IMR-90 (cell line): ENCODE measurements around the gene LIN9. TPM values are rescaled to one million over a fixed set of nuclear protein-coding genes. Genes with fewer than 3 reads are reported as not detected.

Source experiments
- ATAC-seq: fragments of 200-7000 bp; cut with Tn5 transposase; 2 replicates; pipeline ENCODE4 v1.9.1; 2020; ENCODE audit warnings: low read depth, mild to moderate bottlenecking, moderate library complexity
- BruUV-seq: library from RNA; stranded (reverse); fragments of 400-500 nt; replicated peaks from 2 replicates; lab custom pipeline; 2021; lab: Mats Ljungman, UMichigan
- CTCF ChIA-PET: fragments of 300-600 bp; formaldehyde crosslinking; extraction: SDS; loops from one replicate; lab custom pipeline; 2021; ENCODE audit warnings: antibody characterized with exemption; lab: Yijun Ruan, JAX
- POLR2A ChIA-PET: fragments of 300-600 bp; sonication (Branson Sonifier 250); formaldehyde crosslinking; loops from one replicate; lab custom pipeline; 2022; ENCODE audit warnings: antibody characterized with exemption; ENCODE audit not compliant: unreplicated experiment; lab: Charles Lee
- DNase-seq: peaks from one replicate; pipeline ENCODE4 v3.0.0; 2013
- H2AFZ ChIP-seq: replicated peaks from 2 replicates; pipeline ENCODE3; 2013; ENCODE audit warnings: low read length, mild to moderate bottlenecking; ENCODE audit not compliant: poor library complexity
- H2AK5ac ChIP-seq: 2 replicates; pipeline ENCODE4 v1.6.1; 2013; ENCODE audit warnings: low read depth, low read length, inconsistent platforms
- H2AK9ac ChIP-seq: replicated peaks from 2 replicates; pipeline ENCODE3; 2013; ENCODE audit warnings: mild to moderate bottlenecking, low read depth, low read length, moderate library complexity; ENCODE audit not compliant: poor library complexity
- H2BK120ac ChIP-seq: 2 replicates; pipeline ENCODE4 v1.6.1; 2013; ENCODE audit warnings: low read depth, low read length, inconsistent platforms
- H2BK15ac ChIP-seq: 3 replicates; pipeline ENCODE4 v1.6.1; 2013; ENCODE audit warnings: low read depth, low read length, inconsistent platforms
- H2BK20ac ChIP-seq: 2 replicates; pipeline ENCODE4 v1.6.1; 2013; ENCODE audit warnings: low read depth, mild to moderate bottlenecking, inconsistent platforms, low read length, moderate library complexity
- H2BK5ac ChIP-seq: 2 replicates; pipeline ENCODE4 v1.6.1; 2013; ENCODE audit warnings: mild to moderate bottlenecking, low read depth, low read length, inconsistent platforms; ENCODE audit not compliant: poor library complexity, severe bottlenecking
- H3K14ac ChIP-seq: replicated peaks from 2 replicates; pipeline ENCODE4 v1.6.1; 2013; ENCODE audit warnings: low read depth, low read length, inconsistent platforms
- H3K18ac ChIP-seq: 2 replicates; pipeline ENCODE4 v1.6.1; 2013; ENCODE audit warnings: low read depth, low read length, control low read depth
- H3K23ac ChIP-seq: 2 replicates; pipeline ENCODE4 v1.6.1; 2013; ENCODE audit warnings: low read depth, low read length, inconsistent platforms
- H3K27ac ChIP-seq: 2 replicates; pipeline ENCODE4 v1.5.1; 2013; ENCODE audit warnings: mild to moderate bottlenecking, control low read depth, low read length; ENCODE audit not compliant: insufficient read depth
- H3K27me3 ChIP-seq: 2 replicates; pipeline ENCODE4 v1.6.1; 2013; ENCODE audit warnings: low read length; ENCODE audit not compliant: control insufficient read depth, insufficient read depth
- H3K36me3 ChIP-seq: 2 replicates; pipeline ENCODE4 v1.6.1; 2013; ENCODE audit warnings: low read length, mixed read lengths; ENCODE audit not compliant: control insufficient read depth, insufficient read depth
- H3K4ac ChIP-seq: 2 replicates; pipeline ENCODE4 v1.6.1; 2013; ENCODE audit warnings: low read depth, low read length, inconsistent platforms
- H3K4me1 ChIP-seq: 2 replicates; pipeline ENCODE4 v1.6.1; 2013; ENCODE audit warnings: low read length, mixed read lengths; ENCODE audit not compliant: control insufficient read depth, insufficient read depth
- H3K4me2 ChIP-seq: 2 replicates; pipeline ENCODE4 v1.6.1; 2013; ENCODE audit warnings: low read depth, mild to moderate bottlenecking, control low read depth, low read length, moderate library complexity
- H3K4me3 ChIP-seq: 2 replicates; pipeline ENCODE4 v1.5.1; 2013; ENCODE audit warnings: low read depth, mild to moderate bottlenecking, control low read depth, low read length, moderate library complexity; ENCODE audit not compliant: insufficient read depth
- H3K56ac ChIP-seq: 2 replicates; pipeline ENCODE4 v1.6.1; 2013; ENCODE audit warnings: low read length, inconsistent platforms; ENCODE audit not compliant: insufficient read depth; ENCODE audit errors: extremely low read depth
- H3K79me1 ChIP-seq, 2 experiments: 2 replicates each; pipeline ENCODE4 v1.6.1; 2013; ENCODE audit warnings: low read length in 2 of 2, inconsistent platforms in 1 of 2, low read depth in 1 of 2
- H3K9ac ChIP-seq: 2 replicates; pipeline ENCODE4 v1.6.1; 2013; ENCODE audit warnings: low read depth, low read length, control low read depth
- H3K9me1 ChIP-seq: 2 replicates; pipeline ENCODE4 v1.6.1; 2013; ENCODE audit warnings: low read length, inconsistent platforms; ENCODE audit not compliant: insufficient read depth
- H3K9me3 ChIP-seq: 2 replicates; pipeline ENCODE4 v1.6.1; 2013; ENCODE audit warnings: low read length; ENCODE audit not compliant: control insufficient read depth, insufficient read depth
- H4K20me1 ChIP-seq: 2 replicates; pipeline ENCODE4 v1.6.1; 2013; ENCODE audit warnings: low read length, inconsistent platforms; ENCODE audit not compliant: insufficient read depth
- H4K5ac ChIP-seq: 2 replicates; pipeline ENCODE4 v1.6.1; 2013; ENCODE audit warnings: mild to moderate bottlenecking, low read depth, low read length, control low read depth
- H4K8ac ChIP-seq, 2 experiments: 2 replicates each; pipeline ENCODE4 v1.6.1; 2013; ENCODE audit warnings: low read depth in 2 of 2, low read length in 2 of 2, control low read depth in 1 of 2, inconsistent platforms in 1 of 2
- H4K91ac ChIP-seq: 2 replicates; pipeline ENCODE4 v1.6.1; 2013; ENCODE audit warnings: low read depth, low read length, inconsistent platforms; ENCODE audit not compliant: insufficient read depth
- BHLHE40 ChIP-seq: fragments of 150-350 bp; IDR thresholded peaks from 2 replicates; pipeline ENCODE4 v1.6.1; 2016; ENCODE audit warnings: mild to moderate bottlenecking, low read depth, low read length
- CHD1 ChIP-seq: IDR thresholded peaks from 2 replicates; pipeline ENCODE4 v1.6.1; 2012; ENCODE audit warnings: low read depth, low read length, improper control_type of control experiment
- FOS ChIP-seq: fragments of 150-350 bp; IDR thresholded peaks from 2 replicates; pipeline ENCODE4 v1.6.1; 2016; ENCODE audit warnings: low read depth, low read length
- MAFK ChIP-seq: IDR thresholded peaks from 2 replicates; pipeline ENCODE4 v1.6.1; 2012; ENCODE audit warnings: low read depth, low read length, improper control_type of control experiment
- MAZ ChIP-seq: IDR thresholded peaks from 2 replicates; pipeline ENCODE4 v1.6.1; 2012; ENCODE audit warnings: low read depth, mild to moderate bottlenecking, low read length, improper control_type of control experiment, moderate library complexity, borderline replicate concordance
- MXI1 ChIP-seq: IDR thresholded peaks from 2 replicates; pipeline ENCODE4 v1.6.1; 2012; ENCODE audit warnings: low read depth, mild to moderate bottlenecking, low read length, moderate library complexity, borderline replicate concordance
- NFE2L2 ChIP-seq: fragments of 150-350 bp; IDR thresholded peaks from 2 replicates; pipeline ENCODE4 v1.6.1; 2016; ENCODE audit warnings: low read depth, mild to moderate bottlenecking, low read length
- POLR2A ChIP-seq: IDR thresholded peaks from 2 replicates; pipeline ENCODE4 v1.6.1; 2012; ENCODE audit warnings: mild to moderate bottlenecking, low read depth, low read length
- RAD21 ChIP-seq: IDR thresholded peaks from 2 replicates; pipeline ENCODE4 v1.6.1; 2012; ENCODE audit warnings: low read length, improper control_type of control experiment
- RCOR1 ChIP-seq: IDR thresholded peaks from 2 replicates; pipeline ENCODE4 v1.6.1; 2012; ENCODE audit warnings: mild to moderate bottlenecking, low read length, improper control_type of control experiment; ENCODE audit not compliant: insufficient replicate concordance
- RFX5 ChIP-seq: IDR thresholded peaks from 2 replicates; pipeline ENCODE4 v1.8.0; 2012; ENCODE audit warnings: low read depth, mild to moderate bottlenecking, low read length, moderate library complexity
- WGBS, 2 experiments: methylation state at CpG; one replicate each; pipeline versions ENCODE4 v1.1.5 to v1.1.7; 2013; ENCODE audit warnings: missing lambda C conversion rate in 2 of 2; ENCODE audit not compliant: insufficient read length in 1 of 2; ENCODE audit errors: extremely low coverage in 2 of 2; 5-methylcytosine and 5-hydroxymethylcytosine counted together
- dilution Hi-C: fragments of 300-500 bp; cut with HindIII; formaldehyde crosslinking; loops from one replicate; pipeline ENCODE4 v1.14.3; 2018; ENCODE audit warnings: low sequenced_read_pairs; ENCODE audit not compliant: unreplicated experiment
- in situ Hi-C: fragments of 300-500 bp; cut with MboI; formaldehyde crosslinking; loops from 3 replicates; pipeline ENCODE4 v1.14.3; 2019; ENCODE audit warnings: low sequenced_read_pairs, inconsistent platforms, mixed read lengths
- intact Hi-C: fragments of 100-400 bp; cut with micrococcal nuclease; formaldehyde crosslinking; loops from 2 replicates; pipeline ENCODE4 v1.10.0; 2022
- polyA plus RNA-seq, 3 experiments: library from polyadenylated mRNA; depleted of rRNA; stranded (reverse); fragments of >200 nt; gene quantifications; 2 replicates each; pipeline ENCODE4 v1.2.3, GENCODE V29; 2012; ENCODE audit warnings: low replicate concordance in 1 of 3
- total RNA-seq: library from RNA; depleted of rRNA; stranded (reverse); fragments of >200 nt; gene quantifications from 2 replicates; pipeline ENCODE4 v1.2.3, GENCODE V29; 2012
- TF ChIP-seq, protein P1 (sequence below): fragments of 150-350 bp; IDR thresholded peaks from 2 replicates; pipeline ENCODE4 v1.6.1; 2017; ENCODE audit warnings: mild to moderate bottlenecking, antibody characterized with exemption, low read length, low read depth
- TF ChIP-seq, protein P2 (sequence below): fragments of 150-350 bp; IDR thresholded peaks from 2 replicates; pipeline ENCODE4 v1.6.1; 2016; ENCODE audit warnings: low read depth, mild to moderate bottlenecking, low read length, moderate library complexity, borderline replicate concordance
- TF ChIP-seq, protein P3 (sequence below): conservative IDR thresholded peaks from 2 replicates; pipeline ENCODE4 v1.5.1; 2012; ENCODE audit warnings: mild to moderate bottlenecking, low read depth, low read length, improper control_type of control experiment

The LIN9 gene
- total and polyA plus RNA-seq, 2 of the 4 experiments (the other 2 are of a cell fraction), result 2.3 to 3.9 TPM

DNA sequence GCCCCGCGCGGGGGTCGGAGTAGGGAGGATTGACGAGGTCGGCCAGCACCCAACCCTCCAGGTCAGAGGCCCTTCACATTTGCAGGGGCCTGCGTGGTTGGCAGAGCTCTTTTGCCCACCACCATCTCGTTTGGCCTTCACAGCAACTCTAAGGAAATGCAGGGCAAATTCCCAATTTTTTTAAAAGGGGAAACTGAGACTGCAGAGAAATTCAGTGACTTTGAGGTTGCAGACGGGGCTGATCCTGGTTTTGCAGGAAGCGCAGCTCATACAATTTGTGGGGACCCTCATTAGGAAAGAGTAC, 122.0 kb downstream of the LIN9 start:
- BruUV-seq, result no TSS peak
- H3K9me3 ChIP-seq, result no peaks in the 10 kb centered on the region
- H3K14ac ChIP-seq, result peak overlapping the region; percentile 90
- peak overlapping the region; percentile 10; the same call in 1 of the 2 replicates for H2AK5ac ChIP-seq
- ATAC-seq, result no peak
- peak overlapping the region; percentile 98 for H4K5ac ChIP-seq
- H3K4me1 ChIP-seq, result peaks cover 4% of the 10 kb centered on the region; the same call in 1 of the 2 replicates
- H3K56ac ChIP-seq, result peak overlapping the region; percentile 63
- no peak for DNase-seq
- peak overlapping the region; percentile 82 for H3K18ac ChIP-seq
- peak overlapping the region; percentile 94 for H3K4me2 ChIP-seq
- POLR2A ChIA-PET, result no interaction called here
- peak overlapping the region; percentile 98 for H4K8ac ChIP-seq
- peak overlapping the region; percentile 78; the same call in 1 of the 2 replicates for H2BK120ac ChIP-seq
- peak overlapping the region; percentile 89 for H3K9ac ChIP-seq
- no peaks in the 10 kb centered on the region for H3K27me3 ChIP-seq
- H3K23ac ChIP-seq, result peak overlapping the region; percentile 53
- dilution Hi-C loops (no loop called here), intact Hi-C loops (no loop called here), in situ Hi-C loops (no loop called here)
- H3K79me1 ChIP-seq, result peaks cover 3 to 20% of the 10 kb centered on the region in 2 experiments; a peak in 2 of 4 replicates
- peak overlapping the region; percentile 97 for H3K27ac ChIP-seq
- peak overlapping the region; percentile 95 for H3K4ac ChIP-seq
- peak overlapping the region; percentile 89 for H4K91ac ChIP-seq
- peak overlapping the region; percentile 100 for H2AK9ac ChIP-seq
- peaks cover 7% of the 10 kb centered on the region; the same call in 1 of the 2 replicates for H3K36me3 ChIP-seq
- peak overlapping the region; percentile 96 for H2AFZ ChIP-seq
- CTCF ChIA-PET, result no interaction called here
- 0% methylated on average over 1 of the region's 10 CpGs; no CpG with 5 or more reads in 1 of the 2 experiments for WGBS, 2 experiments
- peaks cover 4% of the 10 kb centered on the region; the same call in 1 of the 2 replicates for H3K9me1 ChIP-seq
- H2BK15ac ChIP-seq, result peak overlapping the region; percentile 73; the same call in 1 of the 3 replicates
- TF ChIP-seq POLR2A (no peak), MXI1 (no peak), CHD1 (no peak), BHLHE40 (no peak), FOS (no peak), MAZ (no peak), RAD21 (no peak), RFX5 (no peak), RCOR1 (no peak), MAFK (no peak), NFE2L2 (no peak)
- TF ChIP-seq, protein P1, sequence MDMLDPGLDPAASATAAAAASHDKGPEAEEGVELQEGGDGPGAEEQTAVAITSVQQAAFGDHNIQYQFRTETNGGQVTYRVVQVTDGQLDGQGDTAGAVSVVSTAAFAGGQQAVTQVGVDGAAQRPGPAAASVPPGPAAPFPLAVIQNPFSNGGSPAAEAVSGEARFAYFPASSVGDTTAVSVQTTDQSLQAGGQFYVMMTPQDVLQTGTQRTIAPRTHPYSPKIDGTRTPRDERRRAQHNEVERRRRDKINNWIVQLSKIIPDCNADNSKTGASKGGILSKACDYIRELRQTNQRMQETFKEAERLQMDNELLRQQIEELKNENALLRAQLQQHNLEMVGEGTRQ, result no peak
- TF ChIP-seq, protein P2, sequence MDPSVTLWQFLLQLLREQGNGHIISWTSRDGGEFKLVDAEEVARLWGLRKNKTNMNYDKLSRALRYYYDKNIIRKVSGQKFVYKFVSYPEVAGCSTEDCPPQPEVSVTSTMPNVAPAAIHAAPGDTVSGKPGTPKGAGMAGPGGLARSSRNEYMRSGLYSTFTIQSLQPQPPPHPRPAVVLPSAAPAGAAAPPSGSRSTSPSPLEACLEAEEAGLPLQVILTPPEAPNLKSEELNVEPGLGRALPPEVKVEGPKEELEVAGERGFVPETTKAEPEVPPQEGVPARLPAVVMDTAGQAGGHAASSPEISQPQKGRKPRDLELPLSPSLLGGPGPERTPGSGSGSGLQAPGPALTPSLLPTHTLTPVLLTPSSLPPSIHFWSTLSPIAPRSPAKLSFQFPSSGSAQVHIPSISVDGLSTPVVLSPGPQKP, result no peak
- TF ChIP-seq, protein P3, sequence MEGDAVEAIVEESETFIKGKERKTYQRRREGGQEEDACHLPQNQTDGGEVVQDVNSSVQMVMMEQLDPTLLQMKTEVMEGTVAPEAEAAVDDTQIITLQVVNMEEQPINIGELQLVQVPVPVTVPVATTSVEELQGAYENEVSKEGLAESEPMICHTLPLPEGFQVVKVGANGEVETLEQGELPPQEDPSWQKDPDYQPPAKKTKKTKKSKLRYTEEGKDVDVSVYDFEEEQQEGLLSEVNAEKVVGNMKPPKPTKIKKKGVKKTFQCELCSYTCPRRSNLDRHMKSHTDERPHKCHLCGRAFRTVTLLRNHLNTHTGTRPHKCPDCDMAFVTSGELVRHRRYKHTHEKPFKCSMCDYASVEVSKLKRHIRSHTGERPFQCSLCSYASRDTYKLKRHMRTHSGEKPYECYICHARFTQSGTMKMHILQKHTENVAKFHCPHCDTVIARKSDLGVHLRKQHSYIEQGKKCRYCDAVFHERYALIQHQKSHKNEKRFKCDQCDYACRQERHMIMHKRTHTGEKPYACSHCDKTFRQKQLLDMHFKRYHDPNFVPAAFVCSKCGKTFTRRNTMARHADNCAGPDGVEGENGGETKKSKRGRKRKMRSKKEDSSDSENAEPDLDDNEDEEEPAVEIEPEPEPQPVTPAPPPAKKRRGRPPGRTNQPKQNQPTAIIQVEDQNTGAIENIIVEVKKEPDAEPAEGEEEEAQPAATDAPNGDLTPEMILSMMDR, result no peak
- H2BK20ac ChIP-seq, result no peak overlapping the region
- H4K20me1 ChIP-seq, result peaks cover 36% of the 10 kb centered on the region
- H3K4me3 ChIP-seq, result peak overlapping the region; percentile 99
- peak overlapping the region; percentile 78 for H2BK5ac ChIP-seq
